GM06990 (cell line): Measurements from ENCODE around the gene PTF1A.
A peak's percentile ranks its signal among the peaks of the same experiment; 100 is the strongest.

Source experiments
- DNase-seq: peaks from one replicate; pipeline ENCODE4 v3.0.0-alpha.2; 2011; ENCODE audit not compliant: insufficient read length; ENCODE audit errors: extremely low read depth
- H3K27me3 ChIP-seq: replicated peaks from 2 replicates; pipeline ENCODE4 v1.6.0; 2011; ENCODE audit warnings: low read length; ENCODE audit not compliant: control insufficient read depth, insufficient read depth
- H3K36me3 ChIP-seq: 2 replicates; pipeline ENCODE4 v1.5.1; 2011; ENCODE audit warnings: low read length; ENCODE audit not compliant: control insufficient read depth, insufficient read depth
- H3K4me3 ChIP-seq: replicated peaks from 2 replicates; pipeline ENCODE4 v1.5.1; 2011; ENCODE audit warnings: low read depth, mild to moderate bottlenecking, control low read depth, low read length
- TF ChIP-seq, protein P1 (sequence below): IDR thresholded peaks from 2 replicates; pipeline ENCODE4 v1.5.1; 2011; ENCODE audit warnings: low read length, control low read depth, mild to moderate bottlenecking, inconsistent platforms; ENCODE audit not compliant: insufficient read depth, poor library complexity, severe bottlenecking

PTF1A gene

DNA sequence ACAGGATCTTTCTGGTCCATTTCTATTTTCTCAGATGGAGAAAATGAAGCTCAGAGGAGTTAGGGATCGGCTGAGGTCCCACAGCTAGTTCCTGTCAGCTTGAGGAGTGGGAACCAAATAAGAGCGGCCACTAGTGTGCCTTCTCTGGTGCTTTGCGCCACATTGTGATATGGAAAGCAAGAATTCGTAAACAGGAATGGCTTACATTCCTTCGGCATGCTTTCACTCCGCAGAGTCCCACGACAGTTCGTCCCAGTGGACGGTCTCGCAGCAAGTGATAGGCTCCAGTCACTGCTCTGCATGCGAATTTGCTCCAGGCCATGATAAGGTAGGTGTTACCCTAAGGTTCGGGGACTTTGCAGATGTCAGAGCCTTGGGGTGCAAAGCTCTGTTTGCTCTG lies 41.5 kb upstream of the PTF1A start:
- Histone ChIP-seq H3K36me3 (no peaks in the 10 kb centered on the region), H3K4me3 (no peak overlapping the region), H3K27me3 (no peaks in the 10 kb centered on the region)
- TF ChIP-seq, protein P1, sequence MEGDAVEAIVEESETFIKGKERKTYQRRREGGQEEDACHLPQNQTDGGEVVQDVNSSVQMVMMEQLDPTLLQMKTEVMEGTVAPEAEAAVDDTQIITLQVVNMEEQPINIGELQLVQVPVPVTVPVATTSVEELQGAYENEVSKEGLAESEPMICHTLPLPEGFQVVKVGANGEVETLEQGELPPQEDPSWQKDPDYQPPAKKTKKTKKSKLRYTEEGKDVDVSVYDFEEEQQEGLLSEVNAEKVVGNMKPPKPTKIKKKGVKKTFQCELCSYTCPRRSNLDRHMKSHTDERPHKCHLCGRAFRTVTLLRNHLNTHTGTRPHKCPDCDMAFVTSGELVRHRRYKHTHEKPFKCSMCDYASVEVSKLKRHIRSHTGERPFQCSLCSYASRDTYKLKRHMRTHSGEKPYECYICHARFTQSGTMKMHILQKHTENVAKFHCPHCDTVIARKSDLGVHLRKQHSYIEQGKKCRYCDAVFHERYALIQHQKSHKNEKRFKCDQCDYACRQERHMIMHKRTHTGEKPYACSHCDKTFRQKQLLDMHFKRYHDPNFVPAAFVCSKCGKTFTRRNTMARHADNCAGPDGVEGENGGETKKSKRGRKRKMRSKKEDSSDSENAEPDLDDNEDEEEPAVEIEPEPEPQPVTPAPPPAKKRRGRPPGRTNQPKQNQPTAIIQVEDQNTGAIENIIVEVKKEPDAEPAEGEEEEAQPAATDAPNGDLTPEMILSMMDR = no peak
- no peak for DNase-seq

DNA sequence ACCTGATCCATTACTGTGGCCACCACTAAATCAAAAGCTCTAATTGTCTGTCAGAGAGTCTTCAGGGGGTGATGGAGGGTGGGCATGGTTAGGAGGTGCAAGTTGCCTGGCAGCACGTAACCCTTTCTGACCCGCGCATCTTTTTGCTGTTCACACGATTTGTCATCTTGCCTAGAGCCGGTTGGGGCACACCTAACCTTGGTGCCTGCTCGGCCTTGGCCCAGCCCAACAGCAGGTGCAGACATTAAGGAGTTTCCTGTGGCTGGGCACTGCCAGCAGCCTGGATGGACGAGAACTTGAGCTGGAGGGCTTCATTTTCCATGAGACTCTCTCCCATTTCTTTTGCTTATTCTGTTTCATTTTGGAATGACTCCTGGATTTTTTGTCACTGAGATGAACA lies 41.0 kb upstream of the PTF1A start:
- H3K4me3 ChIP-seq = no peak overlapping the region
- H3K27me3 ChIP-seq = no peaks in the 10 kb centered on the region
- no peak for DNase-seq
- H3K36me3 ChIP-seq = no peaks in the 10 kb centered on the region
- TF ChIP-seq, protein P1 = no peak

DNA sequence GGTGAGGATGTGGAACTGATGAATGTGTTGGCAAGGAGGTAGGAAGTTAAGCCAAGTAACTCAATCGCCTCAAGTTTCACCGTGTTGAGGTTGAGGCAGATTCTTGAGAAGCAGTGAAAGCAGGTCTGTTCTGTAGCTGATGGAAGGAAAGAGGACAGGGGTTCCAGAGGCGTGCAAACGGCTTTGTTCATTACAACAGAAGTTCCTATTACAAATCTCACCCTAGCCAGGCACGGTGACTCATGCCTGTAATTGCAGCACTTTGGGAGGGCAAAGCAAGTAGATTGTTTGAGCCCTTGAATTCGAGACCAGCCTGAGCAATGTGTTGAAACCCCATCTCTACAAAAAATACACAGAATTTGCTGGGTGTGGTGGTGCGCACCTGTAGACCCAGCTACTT lies 36.9 kb upstream of the PTF1A start:
- H3K36me3 ChIP-seq = no peaks in the 10 kb centered on the region
- DNase-seq = no peak
- H3K4me3 ChIP-seq = no peak overlapping the region
- H3K27me3 ChIP-seq = no peaks in the 10 kb centered on the region
- TF ChIP-seq, protein P1 = no peak

DNA sequence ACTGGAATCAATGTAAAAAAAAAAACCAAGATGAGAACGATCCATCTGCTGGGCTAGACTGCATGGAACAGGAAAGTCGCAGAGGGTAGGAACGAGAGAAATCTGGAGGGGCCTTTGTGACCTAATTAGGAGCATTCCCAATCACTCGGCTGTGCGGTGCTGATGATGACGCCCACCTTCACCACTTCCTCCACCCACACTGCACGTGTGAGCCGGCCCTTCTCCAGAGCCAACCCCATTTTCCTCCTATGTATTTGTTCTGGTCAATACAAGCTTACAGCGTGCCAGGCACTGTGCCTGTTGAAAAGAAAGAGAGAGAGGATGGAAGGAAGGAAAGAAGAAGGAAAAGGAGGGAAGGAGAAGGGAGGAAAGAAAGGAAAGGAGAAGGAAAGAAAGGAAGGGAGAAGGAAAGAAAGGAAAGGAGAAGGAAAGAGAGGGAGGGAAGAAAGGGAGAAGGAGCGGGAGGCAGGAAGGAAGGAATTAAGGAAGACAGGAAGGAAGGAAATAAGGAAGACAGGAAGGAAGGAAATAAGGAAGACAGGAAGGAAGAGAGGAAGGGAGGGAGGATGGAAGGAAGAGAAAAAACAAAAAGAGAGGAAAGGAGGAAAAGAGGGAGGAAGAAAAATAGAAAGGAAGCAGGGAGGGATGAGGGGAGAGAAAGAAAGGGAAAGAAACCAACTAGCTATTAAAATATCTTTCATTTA lies 35.5 kb upstream of the PTF1A start:
- Histone ChIP-seq H3K27me3 (no peaks in the 10 kb centered on the region), H3K4me3 (no peak overlapping the region), H3K36me3 (no peaks in the 10 kb centered on the region)
- no peak for DNase-seq
- TF ChIP-seq, protein P1 = no peak

DNA sequence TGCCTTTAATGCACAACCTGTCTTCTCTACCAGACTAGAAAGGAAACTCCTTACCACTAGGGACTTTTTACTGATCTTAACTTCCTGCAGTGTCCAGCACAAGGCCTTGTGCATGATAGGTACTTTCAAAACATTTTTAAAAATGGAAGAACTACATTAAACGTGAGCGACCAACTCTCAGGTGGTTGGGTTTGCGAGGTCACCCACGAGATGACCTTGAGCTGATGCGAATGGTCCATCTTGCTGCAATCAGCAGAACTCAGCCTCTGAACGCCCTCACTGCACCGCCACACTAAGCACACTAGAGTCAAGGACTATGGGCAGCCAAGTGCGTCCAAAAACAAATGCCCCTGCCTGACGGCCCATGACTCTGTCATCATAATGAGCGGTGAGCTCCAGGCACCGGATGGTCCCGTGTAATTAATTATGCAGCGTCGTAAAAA lies 34.9 kb upstream of the PTF1A start:
- no peaks in the 10 kb centered on the region for H3K36me3 ChIP-seq
- H3K27me3 ChIP-seq = no peaks in the 10 kb centered on the region
- DNase-seq = peak; percentile 37
- TF ChIP-seq, protein P1 = no peak
- H3K4me3 ChIP-seq = peak overlapping the region; percentile 35

DNA sequence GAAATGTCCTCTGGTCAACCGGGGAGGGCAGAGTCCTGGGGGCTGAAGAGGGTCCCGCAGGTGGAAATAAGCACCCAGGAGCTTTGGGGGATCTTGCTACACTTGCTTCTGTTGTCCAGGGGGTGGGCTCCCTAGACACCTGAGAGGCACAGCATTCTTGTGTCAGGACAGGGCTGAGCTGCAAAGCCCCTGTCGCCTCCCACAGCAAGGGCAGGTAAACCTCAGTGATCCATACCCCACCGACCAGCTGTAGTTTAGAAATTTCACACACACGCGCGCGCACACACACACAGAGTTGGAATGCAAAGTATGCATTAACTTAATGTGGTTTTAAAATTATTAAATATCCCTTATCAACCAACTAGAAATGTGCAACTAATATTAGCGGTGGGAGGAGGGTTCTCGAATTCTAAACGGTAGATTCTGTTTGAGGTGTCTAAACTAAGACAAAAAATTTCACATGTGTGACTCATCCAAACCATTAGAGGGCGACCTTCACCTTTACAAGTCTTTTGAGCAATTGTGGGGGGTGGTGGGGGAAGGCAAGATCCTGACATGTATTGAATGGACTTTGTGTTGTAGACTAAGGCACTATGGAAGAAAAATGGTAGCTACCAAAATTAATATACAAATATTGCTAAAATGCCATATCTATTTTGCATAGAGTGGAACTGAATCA lies 34.3 kb upstream of the PTF1A start:
- Histone ChIP-seq H3K27me3 (no peaks in the 10 kb centered on the region), H3K36me3 (no peaks in the 10 kb centered on the region), H3K4me3 (peak overlapping the region; percentile 35)
- TF ChIP-seq, protein P1 = peak; percentile 57
- DNase-seq = no peak
